Muscle layer of colon (tissue), 2 donors: ENCODE data around the gene ARL4A.
"Not testable (repeated sequence)": the region's sequence is repeated elsewhere in the genome, so short reads cannot be mapped to it uniquely, and the experiment has no call there.

Source experiments
- H3K27ac ChIP-seq: one replicate; pipeline ENCODE4 v1.7.0; 2013; ENCODE audit warnings: low read depth, mild to moderate bottlenecking, low read length, moderate library complexity
- H3K27me3 ChIP-seq, 2 donors: one replicate each; pipeline ENCODE4 v1.7.0; 2013; ENCODE audit warnings: low read length in 2 of 2, mild to moderate bottlenecking in 2 of 2; ENCODE audit not compliant: insufficient read depth in 2 of 2, control insufficient read depth in 1 of 2
- H3K36me3 ChIP-seq: one replicate; pipeline ENCODE4 v1.7.0; 2013; ENCODE audit warnings: mild to moderate bottlenecking, low read length; ENCODE audit not compliant: insufficient read depth
- H3K4me1 ChIP-seq: one replicate; pipeline ENCODE4 v1.7.0; 2013; ENCODE audit warnings: mild to moderate bottlenecking, low read length; ENCODE audit not compliant: insufficient read depth
- H3K4me3 ChIP-seq, 2 donors: one replicate each; pipeline ENCODE4 v1.7.0; 2013; ENCODE audit warnings: low read length in 2 of 2, low read depth in 1 of 2, mild to moderate bottlenecking in 1 of 2, moderate library complexity in 1 of 2
- H3K9ac ChIP-seq: one replicate; pipeline ENCODE4 v1.7.0; 2013; ENCODE audit warnings: low read length
- H3K9me3 ChIP-seq: one replicate; pipeline ENCODE4 v1.7.0; 2013; ENCODE audit warnings: mild to moderate bottlenecking, low read length
- donor health status: abdominal sarcoma.
- donor health status: Adenocarcinoma of cecum.

The ARL4A gene

DNA sequence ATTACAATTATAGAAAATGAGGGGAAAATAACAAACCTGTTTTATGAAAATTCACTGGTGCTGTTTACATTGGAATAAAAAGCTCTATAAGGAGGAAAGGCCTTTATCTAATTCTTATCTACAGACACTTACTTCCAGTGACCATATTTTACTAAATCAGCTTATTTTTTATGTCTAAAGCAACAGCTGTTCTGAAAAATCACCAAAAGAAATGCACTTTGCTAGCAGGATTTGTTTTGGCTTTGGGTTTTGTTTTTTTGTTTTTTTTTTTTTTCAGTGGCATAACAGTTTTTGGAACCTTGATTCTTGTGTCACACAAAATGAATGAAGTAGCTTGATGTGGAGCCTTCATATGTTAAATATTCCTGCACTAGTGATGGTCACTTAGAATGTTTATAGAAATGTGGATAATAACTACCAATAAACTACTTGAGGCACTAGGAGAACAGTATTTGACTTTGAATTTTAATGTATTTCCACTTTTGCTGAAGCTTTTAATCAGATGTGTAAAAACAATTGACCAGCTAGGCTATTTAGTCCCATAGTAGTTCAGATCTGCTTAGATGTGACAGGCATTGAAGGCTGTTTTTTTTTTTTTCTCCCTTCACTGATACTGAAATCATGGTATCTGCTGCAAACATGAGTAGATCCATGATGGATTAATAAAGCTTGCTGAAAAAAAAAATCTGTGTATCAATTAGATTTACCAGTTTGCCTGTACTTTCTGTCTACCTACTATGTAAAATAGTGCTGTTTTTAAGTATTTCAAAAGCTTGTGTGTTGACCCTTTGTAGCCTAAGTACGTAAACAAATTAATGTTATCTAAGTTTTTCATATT is 2.8 kb downstream of the ARL4A start:
- no peak overlapping the region for H3K27ac ChIP-seq
- H3K4me1 ChIP-seq: no peaks in the 10 kb centered on the region
- H3K27me3 ChIP-seq: no peaks in the 10 kb centered on the region
- H3K4me3 ChIP-seq: no peak overlapping the region
- no peak overlapping the region for H3K9ac ChIP-seq
- no peaks in the 10 kb centered on the region for H3K9me3 ChIP-seq
- H3K36me3 ChIP-seq: no peaks in the 10 kb centered on the region

DNA sequence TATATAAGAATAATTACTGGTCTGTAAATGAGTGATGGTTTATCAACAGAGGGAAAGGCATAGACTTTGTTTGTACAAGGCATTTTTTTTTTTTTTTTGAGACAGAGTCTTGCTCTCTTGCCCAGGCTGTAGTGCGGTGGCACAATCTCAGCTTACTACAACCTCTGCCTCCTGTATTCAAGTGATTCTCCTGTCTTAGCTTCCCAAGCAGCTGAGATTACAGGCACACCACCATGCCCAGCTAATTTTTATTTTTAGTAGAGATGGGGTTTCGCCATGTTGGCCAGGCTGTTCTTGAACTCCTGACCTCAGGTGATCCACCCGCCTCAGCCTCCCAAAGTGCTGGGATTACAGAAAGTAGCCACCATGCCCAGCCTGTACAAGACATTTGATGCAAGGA is 4.0 kb downstream of the ARL4A start:
- H3K27ac ChIP-seq: not testable (repeated sequence)

DNA sequence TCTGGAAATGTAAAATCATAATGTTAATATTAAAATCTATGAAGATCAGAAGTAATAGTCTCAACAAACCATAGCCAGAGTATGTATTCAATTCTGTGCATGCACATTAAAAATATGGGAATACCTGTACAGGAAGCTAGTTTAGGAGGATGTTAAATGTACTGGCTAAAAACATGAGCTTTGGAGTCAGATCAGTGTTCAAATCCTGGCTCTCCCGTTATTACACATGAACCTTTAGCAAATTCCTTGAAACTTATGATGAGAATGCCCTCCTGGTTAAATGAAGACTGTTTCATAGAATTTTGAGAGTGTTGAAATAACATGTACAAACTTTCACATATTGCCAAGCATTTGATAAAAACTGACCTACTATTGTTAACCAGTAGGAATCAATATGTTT is 4.6 kb downstream of the ARL4A start:
- H3K27ac ChIP-seq: no peak overlapping the region
- H3K27me3 ChIP-seq: no peaks in the 10 kb centered on the region
- H3K4me1 ChIP-seq: no peaks in the 10 kb centered on the region
- no peak overlapping the region for H3K9ac ChIP-seq
- no peaks in the 10 kb centered on the region for H3K36me3 ChIP-seq
- H3K4me3 ChIP-seq: no peak overlapping the region
- no peaks in the 10 kb centered on the region for H3K9me3 ChIP-seq

More for the DNA sequence above, 4.0 kb downstream of the ARL4A start:
- H3K4me1 ChIP-seq, H3K9me3 ChIP-seq, H3K9ac ChIP-seq, H3K36me3 ChIP-seq, H3K4me3 ChIP-seq, H3K27me3 ChIP-seq: not testable (repeated sequence)

DNA sequence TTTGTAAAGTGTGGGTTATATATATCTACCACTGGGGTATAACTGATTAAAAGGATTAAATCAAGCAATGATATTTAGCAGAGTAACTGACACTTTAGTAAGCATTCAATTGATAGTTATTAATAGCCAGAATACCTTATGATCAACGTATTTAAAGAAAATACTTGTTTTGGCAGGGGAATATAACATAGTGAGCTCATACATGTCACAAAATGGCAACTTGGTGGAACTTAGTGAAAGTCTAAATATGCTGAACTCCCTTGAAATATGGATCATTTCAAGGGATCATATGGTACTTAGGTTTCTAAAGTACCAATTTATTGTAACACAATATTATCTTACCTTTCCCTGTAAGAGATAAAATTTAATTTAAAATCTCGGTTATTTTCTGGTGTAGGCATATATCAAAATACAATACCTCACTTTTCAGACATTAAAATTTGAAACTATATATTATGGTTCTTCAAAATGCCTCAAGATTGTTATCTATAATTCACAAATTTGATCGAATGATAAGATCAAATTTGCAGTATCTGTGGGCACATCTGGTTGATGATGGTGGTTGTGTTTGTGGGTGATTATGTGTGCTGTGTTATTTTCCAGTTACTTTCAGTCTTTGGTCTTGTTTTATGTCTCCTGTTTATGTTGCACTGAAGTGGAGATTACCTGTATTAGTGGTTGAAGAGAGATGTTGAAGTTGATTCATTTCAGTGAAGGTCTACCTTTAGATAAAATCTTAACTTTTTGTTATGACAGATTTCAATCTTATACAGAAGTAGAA is 5.2 kb downstream of the ARL4A start:
- Histone ChIP-seq H3K4me3 (no peak overlapping the region), H3K9me3 (no peaks in the 10 kb centered on the region), H3K9ac (no peak overlapping the region), H3K27me3 (no peaks in the 10 kb centered on the region), H3K27ac (no peak overlapping the region), H3K36me3 (no peaks in the 10 kb centered on the region), H3K4me1 (no peaks in the 10 kb centered on the region)

DNA sequence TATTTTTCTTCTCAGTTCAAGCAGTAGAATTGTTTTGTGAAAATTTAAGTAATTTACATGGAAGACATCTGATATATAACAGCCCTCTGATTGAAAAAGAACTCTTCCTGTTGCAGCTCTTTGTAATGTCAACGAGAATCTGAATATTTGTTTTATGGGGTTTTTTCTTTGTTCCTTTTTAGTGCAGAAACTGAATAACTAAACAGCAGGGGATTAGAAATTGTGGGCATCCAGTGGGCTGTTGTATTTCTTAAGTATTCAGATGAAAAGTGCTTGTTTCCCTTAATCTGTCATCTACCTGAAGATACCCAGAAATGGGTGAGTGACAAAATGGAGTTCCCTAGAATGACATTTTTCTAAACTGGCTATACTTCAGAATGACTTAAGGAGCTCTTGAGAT is 7.4 kb downstream of the ARL4A start:
- no peaks in the 10 kb centered on the region for H3K36me3 ChIP-seq
- no peak overlapping the region for H3K9ac ChIP-seq
- no peaks in the 10 kb centered on the region for H3K4me1 ChIP-seq
- no peak overlapping the region for H3K4me3 ChIP-seq
- no peak overlapping the region for H3K27ac ChIP-seq
- no peaks in the 10 kb centered on the region for H3K27me3 ChIP-seq
- no peaks in the 10 kb centered on the region for H3K9me3 ChIP-seq

DNA sequence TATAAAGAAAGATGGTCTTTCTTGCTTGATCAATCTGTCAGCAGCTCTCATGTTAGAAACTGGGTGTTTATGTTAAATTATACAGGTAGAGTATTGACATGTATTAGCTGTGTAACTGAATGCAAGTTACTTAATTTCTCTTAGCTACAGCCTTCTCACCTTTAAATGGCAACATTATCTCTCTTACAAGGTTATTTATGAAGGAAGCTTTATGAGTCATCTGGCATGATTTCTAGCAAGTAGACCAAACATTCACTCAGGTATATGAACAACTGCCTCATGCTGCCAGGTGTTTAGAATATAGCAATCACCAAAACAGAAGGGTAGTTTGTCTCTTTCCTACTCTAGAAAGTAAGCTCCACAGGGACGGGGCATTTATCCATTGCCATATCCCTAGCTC is 8.5 kb downstream of the ARL4A start:
- H3K36me3 ChIP-seq: no peaks in the 10 kb centered on the region
- no peaks in the 10 kb centered on the region for H3K27me3 ChIP-seq
- no peak overlapping the region for H3K27ac ChIP-seq
- no peak overlapping the region for H3K9ac ChIP-seq
- H3K4me1 ChIP-seq: no peaks in the 10 kb centered on the region
- no peaks in the 10 kb centered on the region for H3K9me3 ChIP-seq
- no peak overlapping the region for H3K4me3 ChIP-seq

DNA sequence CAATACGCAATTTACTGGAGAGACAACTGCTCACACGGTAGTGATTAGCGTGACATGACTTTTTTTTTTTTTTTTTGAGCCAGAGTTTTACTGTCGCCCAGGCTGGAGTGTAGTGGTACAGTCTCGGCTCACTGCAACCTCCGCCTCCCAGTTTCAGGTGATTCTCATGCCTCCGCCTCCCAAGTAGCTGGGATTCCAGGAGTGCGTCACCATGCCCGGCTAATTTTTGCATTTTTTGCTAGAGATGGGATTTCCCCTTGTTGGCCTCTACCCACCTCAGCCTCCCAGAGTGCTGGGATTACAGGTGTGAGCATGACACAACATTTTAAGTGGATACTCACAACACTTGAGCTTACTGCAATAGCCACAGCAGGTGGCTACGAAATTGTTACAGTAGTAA is 11.9 kb downstream of the ARL4A start:
- no peaks in the 10 kb centered on the region for H3K36me3 ChIP-seq
- no peaks in the 10 kb centered on the region for H3K9me3 ChIP-seq
- H3K27me3 ChIP-seq: no peaks in the 10 kb centered on the region
- H3K4me3 ChIP-seq: no peak overlapping the region
- no peak overlapping the region for H3K9ac ChIP-seq
- no peak overlapping the region for H3K27ac ChIP-seq
- no peaks in the 10 kb centered on the region for H3K4me1 ChIP-seq

DNA sequence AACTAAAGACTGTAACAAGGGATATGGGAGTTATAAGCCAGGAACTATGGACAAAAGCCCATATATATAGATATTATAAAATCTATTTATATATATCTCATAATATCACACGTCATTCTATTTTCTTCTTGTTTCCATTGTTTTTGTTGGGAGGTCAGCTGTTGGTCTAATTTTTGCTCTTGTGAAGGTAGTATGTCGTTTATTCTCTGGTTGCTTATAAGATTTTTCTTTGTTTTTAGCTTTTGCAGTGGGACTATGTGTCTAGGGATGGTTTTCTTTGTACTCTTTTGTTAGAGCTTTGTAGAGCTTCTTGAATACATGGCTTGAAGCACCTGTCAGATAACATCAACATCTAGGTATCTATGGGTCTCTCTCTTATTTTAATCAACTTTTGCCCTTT is 14.0 kb downstream of the ARL4A start:
- no peak overlapping the region for H3K4me3 ChIP-seq
- H3K9ac ChIP-seq: no peak overlapping the region
- no peaks in the 10 kb centered on the region for H3K27me3 ChIP-seq
- no peaks in the 10 kb centered on the region for H3K36me3 ChIP-seq
- no peaks in the 10 kb centered on the region for H3K4me1 ChIP-seq
- no peaks in the 10 kb centered on the region for H3K9me3 ChIP-seq
- H3K27ac ChIP-seq: no peak overlapping the region

DNA sequence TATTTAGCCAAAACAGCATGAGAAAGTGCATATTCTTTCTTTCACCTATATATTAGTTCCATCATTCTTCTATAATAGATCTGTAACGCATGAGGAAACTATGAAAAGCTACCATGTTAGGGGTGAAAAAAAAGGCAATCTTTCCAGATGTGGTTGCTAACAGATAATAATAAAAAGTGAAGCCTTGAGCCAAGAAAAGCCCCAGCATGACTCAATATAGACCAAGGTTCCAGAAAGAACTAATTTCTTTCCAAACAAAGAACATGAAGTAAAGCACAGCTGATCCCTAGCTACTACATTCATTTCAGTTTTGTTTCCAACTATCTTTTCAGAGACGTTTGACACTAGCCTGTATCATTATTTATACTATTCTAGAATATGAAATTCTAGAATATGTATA is 16.4 kb downstream of the ARL4A start:
- Histone ChIP-seq H3K9ac (no peak overlapping the region), H3K4me1 (no peaks in the 10 kb centered on the region), H3K36me3 (no peaks in the 10 kb centered on the region), H3K27me3 (no peaks in the 10 kb centered on the region), H3K27ac (no peak overlapping the region), H3K9me3 (no peaks in the 10 kb centered on the region), H3K4me3 (no peak overlapping the region)

DNA sequence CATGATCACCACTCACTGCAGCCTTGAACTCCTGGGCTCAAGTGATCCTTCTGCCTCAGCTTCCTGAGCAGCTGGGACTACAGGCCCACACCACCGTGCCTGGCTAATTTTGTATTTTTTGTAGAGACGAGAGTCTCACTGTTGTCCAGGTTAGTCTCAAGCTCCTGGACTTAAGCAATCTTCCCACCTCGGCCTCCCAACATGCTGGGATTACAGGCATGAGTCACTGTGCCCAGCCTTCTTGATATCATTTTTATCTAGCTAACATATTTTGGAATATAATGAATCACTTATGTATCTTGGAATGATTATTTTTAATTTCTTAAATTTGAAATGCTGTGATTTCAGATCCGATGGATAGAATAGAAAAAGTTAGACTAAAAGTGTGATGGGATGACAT is 18.4 kb downstream of the ARL4A start:
- no peaks in the 10 kb centered on the region for H3K27me3 ChIP-seq
- no peaks in the 10 kb centered on the region for H3K36me3 ChIP-seq
- H3K9me3 ChIP-seq: no peaks in the 10 kb centered on the region
- no peak overlapping the region for H3K27ac ChIP-seq
- H3K4me1 ChIP-seq: no peaks in the 10 kb centered on the region
- no peak overlapping the region for H3K4me3 ChIP-seq
- no peak overlapping the region for H3K9ac ChIP-seq

DNA sequence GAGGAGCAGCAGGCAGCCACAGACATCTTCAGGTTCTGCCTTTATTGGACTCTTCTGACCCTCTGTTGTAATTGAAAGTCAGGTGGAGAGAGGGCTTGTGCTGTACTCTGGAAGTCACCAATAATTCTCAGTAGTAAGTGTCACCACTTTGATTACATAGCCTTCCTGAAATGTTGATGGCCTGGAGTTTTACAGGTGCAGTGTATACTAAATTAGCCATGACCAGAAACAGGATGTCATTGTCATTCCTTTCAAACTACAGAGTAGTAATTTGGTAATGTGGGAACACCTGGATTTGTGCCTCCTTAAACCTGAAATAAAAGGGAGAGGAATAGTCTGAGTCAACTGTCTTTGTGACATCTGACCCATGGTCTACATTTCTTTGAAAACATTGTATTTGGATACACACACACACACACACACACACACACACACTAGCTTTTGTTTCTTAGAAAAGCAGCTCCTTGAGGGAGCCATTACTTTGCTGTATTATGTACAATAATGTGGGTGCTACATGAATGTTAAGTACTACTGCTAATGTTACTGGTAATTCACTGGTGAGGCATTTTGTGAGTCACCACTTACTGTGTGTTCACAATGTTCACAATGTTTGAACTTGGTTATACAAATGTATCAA is 19.6 kb downstream of the ARL4A start:
- H3K36me3 ChIP-seq: no peaks in the 10 kb centered on the region
- no peak overlapping the region for H3K4me3 ChIP-seq
- no peak overlapping the region for H3K9ac ChIP-seq
- H3K4me1 ChIP-seq: no peaks in the 10 kb centered on the region
- H3K27me3 ChIP-seq: no peaks in the 10 kb centered on the region
- H3K27ac ChIP-seq: no peak overlapping the region
- H3K9me3 ChIP-seq: no peaks in the 10 kb centered on the region
